ENCODE results near the gene ERBIN. TPM values are rescaled to one million over a fixed set of nuclear protein-coding genes. Genes with fewer than 3 reads are reported as not detected.
"Not testable (repeated sequence)": the region's sequence is repeated elsewhere in the genome, so short reads cannot be mapped to it uniquely, and the experiment has no call there.

ERBIN gene
- total RNA-seq, 1 experiment from 2014 or later = 98.4 TPM

- no peaks in the 10 kb centered on the region for H3K9me3 Mint-ChIP-seq (ENCODE audit: low read depth, unreplicated experiment)
- DNase-seq = no peak
- intact Hi-C loops (cut with micrococcal nuclease; ENCODE audit: unreplicated experiment) = no loop called here
- peaks cover 43% of the 10 kb centered on the region for H3K4me1 Mint-ChIP-seq (ENCODE audit: low read depth, unreplicated experiment)
- H3K27me3 Mint-ChIP-seq (ENCODE audit: unreplicated experiment) = no peaks in the 10 kb centered on the region
- H3K4me3 Mint-ChIP-seq (ENCODE audit: low read depth, unreplicated experiment) = no peak overlapping the region
- no peak overlapping the region for H3K27ac Mint-ChIP-seq (ENCODE audit: unreplicated experiment)
- peaks cover 7% of the 10 kb centered on the region for H3K36me3 Mint-ChIP-seq (ENCODE audit: insufficient read depth, unreplicated experiment)
- TF ChIP-seq CTCF (IDR thresholded peaks at IDR 0.05; ENCODE audit: unreplicated experiment) = no peak
- no TSS peak for BruUV-seq (replicated peaks)
- CTCF ChIA-PET = interaction anchor here (1.5 kb wide), 1 partner anchor 18 kb away, joined by 3 read pairs; no protein-coding TSS in a partner anchor
These were observed 45.3 kb downstream of the ERBIN start for GRCh38 chr5:65971643-65972042.

DNA sequence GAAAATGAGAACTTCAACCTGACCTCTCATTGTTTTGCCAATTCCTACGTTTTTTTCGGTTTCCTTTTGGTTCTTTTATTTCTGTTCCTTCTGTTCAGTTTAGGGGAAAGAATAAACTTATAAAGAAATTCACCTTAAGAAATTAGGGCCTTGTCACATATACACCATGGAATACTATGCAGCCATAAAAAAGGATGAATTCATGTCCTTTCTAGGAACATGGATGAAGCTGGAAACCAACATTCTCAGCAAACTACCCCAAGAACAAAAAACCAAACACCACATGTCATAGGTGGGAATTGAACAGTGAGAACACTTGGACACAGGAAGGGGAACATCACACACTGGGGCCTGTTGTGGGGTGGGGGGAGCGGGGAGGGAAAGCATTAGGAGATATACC is 46.5 kb downstream of the ERBIN start:
- peaks cover 38% of the 10 kb centered on the region for H3K4me1 Mint-ChIP-seq (ENCODE audit: low read depth, unreplicated experiment)
- H3K27me3 Mint-ChIP-seq (ENCODE audit: unreplicated experiment); H3K36me3 Mint-ChIP-seq (ENCODE audit: insufficient read depth, unreplicated experiment); DNase-seq; H3K9me3 Mint-ChIP-seq (ENCODE audit: low read depth, unreplicated experiment); H3K4me3 Mint-ChIP-seq (ENCODE audit: low read depth, unreplicated experiment); intact Hi-C loops (cut with micrococcal nuclease; ENCODE audit: unreplicated experiment); BruUV-seq (replicated peaks); H3K27ac Mint-ChIP-seq (ENCODE audit: unreplicated experiment): not testable (repeated sequence)
- CTCF ChIA-PET = interaction anchor here (1.5 kb wide), 1 partner anchor 16 kb away, joined by 3 read pairs; no protein-coding TSS in a partner anchor

DNA sequence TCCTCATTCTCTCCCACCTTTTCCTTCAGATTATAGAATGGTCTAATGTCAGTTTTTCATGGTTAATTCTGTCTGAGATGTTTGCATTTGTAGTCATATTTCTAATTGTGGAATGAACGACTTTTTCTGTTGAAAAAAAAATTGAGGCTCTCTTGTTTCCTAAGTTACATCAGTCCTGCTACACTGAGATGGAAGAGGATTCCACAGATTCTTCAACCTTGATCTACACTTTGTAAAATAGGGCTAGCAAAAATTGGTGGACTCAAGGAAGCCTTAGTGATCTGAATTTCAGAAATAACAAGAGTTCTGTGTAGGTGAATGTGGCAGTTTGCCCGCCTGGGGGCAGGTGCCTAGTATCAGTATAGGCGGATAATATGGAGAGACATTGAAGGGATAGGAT is 51.9 kb downstream of the ERBIN start:
- intact Hi-C loops (cut with micrococcal nuclease; ENCODE audit: unreplicated experiment) = no loop called here
- BruUV-seq (replicated peaks) = no TSS peak
- Mint-ChIP-seq H3K4me3 (ENCODE audit: low read depth, unreplicated experiment) (no peak overlapping the region), H3K9me3 (ENCODE audit: low read depth, unreplicated experiment) (peaks cover 4% of the 10 kb centered on the region), H3K27me3 (ENCODE audit: unreplicated experiment) (no peaks in the 10 kb centered on the region), H3K27ac (ENCODE audit: unreplicated experiment) (no peak overlapping the region), H3K36me3 (ENCODE audit: insufficient read depth, unreplicated experiment) (peaks cover 11% of the 10 kb centered on the region), H3K4me1 (ENCODE audit: low read depth, unreplicated experiment) (peaks cover 14% of the 10 kb centered on the region)
- TF ChIP-seq CTCF (IDR thresholded peaks at IDR 0.05; ENCODE audit: unreplicated experiment) = no peak
- CTCF ChIA-PET = interaction anchor here (0.6 to 0.8 kb wide), 2 partner anchors 49 to 111 kb away, joined by 3 read pairs; no protein-coding TSS in a partner anchor
- DNase-seq = no peak

DNA sequence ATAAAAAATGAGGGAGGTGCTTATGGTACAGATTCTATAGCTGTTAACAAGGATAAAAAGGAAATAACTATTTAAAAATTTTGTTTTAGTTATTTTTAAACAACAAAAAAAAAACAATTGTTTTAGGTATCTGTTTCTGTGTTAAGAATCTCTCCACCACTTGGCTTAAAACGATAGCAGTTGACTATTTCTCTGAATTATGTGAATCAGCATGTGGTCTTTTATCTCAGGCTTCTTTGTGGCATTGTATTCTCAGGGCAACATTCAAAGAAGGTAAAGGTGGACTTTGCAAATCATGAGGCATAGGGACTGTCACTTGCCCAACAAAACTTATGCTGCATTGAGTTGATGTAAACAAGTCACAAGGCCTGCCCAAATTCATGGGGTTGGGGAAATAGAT is 55.2 kb downstream of the ERBIN start:
- H3K27me3 Mint-ChIP-seq (ENCODE audit: unreplicated experiment) = no peaks in the 10 kb centered on the region
- BruUV-seq (replicated peaks) = no TSS peak
- DNase-seq = no peak
- intact Hi-C loops (cut with micrococcal nuclease; ENCODE audit: unreplicated experiment) = no loop called here
- H3K36me3 Mint-ChIP-seq (ENCODE audit: insufficient read depth, unreplicated experiment) = peaks cover 11% of the 10 kb centered on the region
- no peak overlapping the region for H3K27ac Mint-ChIP-seq (ENCODE audit: unreplicated experiment)
- H3K9me3 Mint-ChIP-seq (ENCODE audit: low read depth, unreplicated experiment) = peaks cover 4% of the 10 kb centered on the region
- CTCF ChIA-PET = no interaction called here
- peaks cover 23% of the 10 kb centered on the region for H3K4me1 Mint-ChIP-seq (ENCODE audit: low read depth, unreplicated experiment)
- H3K4me3 Mint-ChIP-seq (ENCODE audit: low read depth, unreplicated experiment) = no peak overlapping the region
- TF ChIP-seq CTCF (IDR thresholded peaks at IDR 0.05; ENCODE audit: unreplicated experiment) = no peak

DNA sequence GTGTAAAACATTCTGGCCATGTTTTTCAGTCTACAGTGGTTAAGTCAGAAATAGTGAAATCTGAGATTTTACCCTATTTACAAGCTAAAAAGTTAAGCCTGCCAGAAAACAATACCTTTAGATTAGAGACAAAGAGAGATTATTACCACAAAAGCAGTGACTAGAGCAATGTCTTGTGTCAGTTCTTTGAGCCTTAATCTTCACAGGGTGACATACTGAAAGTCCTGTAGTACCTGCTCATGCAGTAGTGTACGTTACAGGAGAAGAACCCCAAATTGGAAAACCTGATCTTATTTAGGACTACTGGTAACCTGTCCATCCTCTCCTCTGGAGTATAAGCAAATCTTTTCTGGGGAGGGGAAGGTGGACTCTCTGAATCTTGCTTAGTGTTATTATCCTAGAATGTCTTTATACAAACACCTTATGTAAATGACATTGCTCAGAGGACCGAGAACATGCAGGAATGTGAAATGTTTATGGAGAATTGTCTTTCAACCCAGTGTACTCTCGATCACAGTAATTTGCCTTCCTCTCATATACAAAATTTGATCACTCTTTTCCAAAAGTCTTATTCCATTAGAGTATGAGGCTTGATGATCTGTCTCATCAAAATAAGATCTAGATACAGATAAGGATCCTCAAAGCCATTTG is 55.7 kb downstream of the ERBIN start:
- DNase-seq = no peak
- peaks cover 23% of the 10 kb centered on the region for H3K4me1 Mint-ChIP-seq (ENCODE audit: low read depth, unreplicated experiment)
- H3K4me3 Mint-ChIP-seq (ENCODE audit: low read depth, unreplicated experiment) = no peak overlapping the region
- TF ChIP-seq CTCF (IDR thresholded peaks at IDR 0.05; ENCODE audit: unreplicated experiment) = no peak
- H3K27ac Mint-ChIP-seq (ENCODE audit: unreplicated experiment) = no peak overlapping the region
- BruUV-seq (replicated peaks) = no TSS peak
- no peaks in the 10 kb centered on the region for H3K27me3 Mint-ChIP-seq (ENCODE audit: unreplicated experiment)
- intact Hi-C loops (cut with micrococcal nuclease; ENCODE audit: unreplicated experiment) = no loop called here
- peaks cover 11% of the 10 kb centered on the region for H3K36me3 Mint-ChIP-seq (ENCODE audit: insufficient read depth, unreplicated experiment)
- H3K9me3 Mint-ChIP-seq (ENCODE audit: low read depth, unreplicated experiment) = peaks cover 4% of the 10 kb centered on the region
- CTCF ChIA-PET = no interaction called here
